H1 (cell line): ENCODE measurements around the gene PARP1.

ENCODE experiments used
- ATF3 ChIP-seq: IDR thresholded peaks from 2 replicates; pipeline ENCODE4 v1.6.1; 2011; ENCODE audit warnings: low read depth, mild to moderate bottlenecking, low read length; ENCODE audit not compliant: insufficient read depth
- CHD2 ChIP-seq: IDR thresholded peaks from 2 replicates; pipeline ENCODE4 v1.6.1; 2012; ENCODE audit warnings: low read length, improper control_type of control experiment
- CTCF ChIP-seq, 3 experiments: IDR thresholded peaks; 1 replicate in 2 of 3; 2 replicates in 1 of 3; pipeline versions ENCODE4 v1.5.1 to v1.6.1; 2011; ENCODE audit warnings: low read length in 3 of 3, mild to moderate bottlenecking in 3 of 3, inconsistent platforms in 2 of 3, low read depth in 1 of 3, moderate library complexity in 1 of 3; ENCODE audit not compliant: insufficient read depth in 1 of 3; ENCODE audit errors: control extremely low read depth in 1 of 3
- EGR1 ChIP-seq: IDR thresholded peaks from 2 replicates; pipeline ENCODE4 v1.6.1; 2011; ENCODE audit warnings: low read depth, low read length, borderline replicate concordance
- GTF2F1 ChIP-seq: IDR thresholded peaks from 2 replicates; pipeline ENCODE4 v1.6.1; 2012; ENCODE audit warnings: low read depth, low read length, improper control_type of control experiment, borderline replicate concordance
- JUN ChIP-seq: IDR thresholded peaks from 2 replicates; pipeline ENCODE4 v1.6.1; 2011; ENCODE audit warnings: low read depth, mild to moderate bottlenecking, improper control_type of control experiment, low read length
- POLR2A ChIP-seq, 2 experiments: IDR thresholded peaks; 1 replicate in 1 of 2; 2 replicates in 1 of 2; pipeline ENCODE4 v1.6.1; 2011; ENCODE audit warnings: low read depth in 2 of 2, low read length in 2 of 2, mild to moderate bottlenecking in 2 of 2; ENCODE audit errors: control extremely low read depth in 1 of 2
- POLR2AphosphoS5 ChIP-seq: IDR thresholded peaks from 2 replicates; pipeline ENCODE4 v1.6.1; 2011; ENCODE audit warnings: low read depth, low read length
- RXRA ChIP-seq: IDR thresholded peaks from 2 replicates; pipeline ENCODE4 v1.6.1; 2011; ENCODE audit warnings: low read depth, mild to moderate bottlenecking, low read length, moderate library complexity; ENCODE audit not compliant: insufficient read depth
- SIN3A ChIP-seq, 2 experiments: IDR thresholded peaks in 1 of 2; conservative IDR thresholded peaks in 1 of 2; 2 replicates each; pipeline ENCODE4 v1.6.1; 2011 to 2012; ENCODE audit warnings: low read length in 2 of 2, improper control_type of control experiment in 1 of 2, low read depth in 1 of 2, mild to moderate bottlenecking in 1 of 2
- SP2 ChIP-seq: IDR thresholded peaks from 2 replicates; pipeline ENCODE4 v1.6.1; 2012; ENCODE audit warnings: mild to moderate bottlenecking, low read length, inconsistent platforms
- TAF1 ChIP-seq: IDR thresholded peaks from 2 replicates; pipeline ENCODE4 v1.6.1; 2011; ENCODE audit warnings: mild to moderate bottlenecking, low read depth, low read length
- TAF7 ChIP-seq: optimal IDR thresholded peaks from 2 replicates; pipeline ENCODE3; 2011; ENCODE audit warnings: low read depth, mild to moderate bottlenecking, inconsistent platforms, low read length, moderate library complexity, borderline replicate concordance
- USF2 ChIP-seq: IDR thresholded peaks from 2 replicates; pipeline ENCODE4 v1.6.1; 2011; ENCODE audit warnings: low read length, improper control_type of control experiment

- TF ChIP-seq TAF1 (no peak), EGR1 (no peak), GTF2F1 (no peak), CTCF (IDR thresholded peaks at IDR 0.05; ENCODE audit: control extremely low read depth in 1 of 3, insufficient read depth in 1 of 3, low read depth in 1 of 3, low read length in 3 of 3) (no peak), CHD2 (no peak), POLR2AphosphoS5 (no peak), POLR2A (IDR thresholded peaks at IDR 0.05; ENCODE audit: control extremely low read depth in 1 of 2, low read depth in 2 of 2, low read length in 2 of 2) (no peak), RXRA (no peak), JUN (no peak), SIN3A (conservative IDR thresholded peaks at IDR 0.05 in 1 of 2, IDR thresholded peaks at IDR 0.05 in 1 of 2; ENCODE audit: low read depth in 1 of 2, low read length in 2 of 2) (no peak), TAF7 (no peak), ATF3 (no peak), USF2 (no peak), SP2 (no peak)
Measured at GRCh38 chr1:226436472-226436854, 28.6 kb upstream of the PARP1 start.
